K562 (cell line): ENCODE data around the gene HELZ. TPM values are rescaled to one million over a fixed set of nuclear protein-coding genes. Genes with fewer than 3 reads are reported as not detected.
A peak's percentile ranks its signal among the peaks of the same experiment; 100 is the strongest.

Experiments
- ETV5 ChIP-seq: sonication (generic); formaldehyde crosslinking; IDR thresholded peaks from 2 replicates; pipeline ENCODE4 v1.4.0; 2020; ENCODE audit warnings: low read depth, mild to moderate bottlenecking, missing genetic modification reagents
- FOXM1 ChIP-seq, 2 experiments: fragments of 450-650 bp in 1 of 2; sonication (generic) in 1 of 2; formaldehyde crosslinking in 1 of 2; IDR thresholded peaks; 2 replicates each; pipeline versions ENCODE4 v1.6.1 to v1.9.0; 2017 to 2022; ENCODE audit warnings: low read depth in 2 of 2, mild to moderate bottlenecking in 2 of 2, missing genetic modification reagents in 1 of 2, moderate library complexity in 1 of 2
- HSF4 ChIP-seq: fragments of 250-450 bp; sonication (Bioruptor Pico); IDR thresholded peaks from 2 replicates; pipeline ENCODE4 v2.1.2; 2022; ENCODE audit warnings: mild to moderate bottlenecking, moderate library complexity, borderline replicate concordance
- MYBL2 ChIP-seq, 2 experiments: fragments of 450-650 bp in 1 of 2; sonication (generic) in 1 of 2; formaldehyde crosslinking in 1 of 2; IDR thresholded peaks; 2 replicates each; pipeline versions ENCODE4 v1.6.1 to v1.8.1; 2017 to 2022; ENCODE audit warnings: borderline replicate concordance in 1 of 2, inconsistent platforms in 1 of 2, low read depth in 1 of 2, mild to moderate bottlenecking in 1 of 2, missing genetic modification reagents in 1 of 2, moderate library complexity in 1 of 2
- NCOA4 ChIP-seq: fragments of 450-650 bp; IDR thresholded peaks from 2 replicates; pipeline ENCODE4 v1.6.1; 2018; ENCODE audit warnings: mild to moderate bottlenecking; ENCODE audit not compliant: partially characterized antibody
- RCOR1 ChIP-seq, 2 experiments: IDR thresholded peaks; 2 replicates each; pipeline ENCODE4 v1.6.1; 2012; ENCODE audit warnings: low read depth in 2 of 2, low read length in 2 of 2, borderline replicate concordance in 1 of 2, improper control_type of control experiment in 1 of 2
- SETDB1 ChIP-seq: IDR thresholded peaks from one replicate; pipeline ENCODE4 v1.6.1; 2012; ENCODE audit warnings: low read length, control low read depth, inconsistent platforms
- SIRT6 ChIP-seq: IDR thresholded peaks from one replicate; pipeline ENCODE4 v1.6.1; 2012; ENCODE audit warnings: low read depth, mild to moderate bottlenecking, control low read depth, inconsistent platforms, low read length, moderate library complexity
- SP2 ChIP-seq: IDR thresholded peaks from 2 replicates; pipeline ENCODE4 v1.6.1; 2011; ENCODE audit warnings: mild to moderate bottlenecking, low read depth, low read length, moderate library complexity; ENCODE audit not compliant: poor library complexity, severe bottlenecking; ENCODE audit errors: extremely low read depth
- ZNF830 ChIP-seq: fragments of 250-450 bp; sonication (Bioruptor Pico); IDR thresholded peaks from 2 replicates; pipeline ENCODE4 v1.5.0; 2021; ENCODE audit warnings: mild to moderate bottlenecking
- polyA plus RNA-seq, 8 experiments: library from polyadenylated mRNA; depleted of rRNA in 4 of 8; stranded (reverse) in 5 of 8; unstranded in 3 of 8; fragments of >200 nt; fragmentation: Nextera tagmentation in 2 of 8; fragmentation: Illumina TruSeq in 1 of 8; extraction: Ambion mirVana in 2 of 8; extraction: Trizol in 1 of 8; gene quantifications; 2 replicates each; pipeline versions ENCODE4 v1.2.1 to v1.2.3, GENCODE V29; 2011 to 2014; ENCODE audit warnings: inconsistent platforms in 1 of 8, missing spikeins in 1 of 8
- total RNA-seq, 7 experiments: library from RNA; depleted of rRNA in 6 of 7; stranded (reverse); fragments of >200 nt in 6 of 7; fragmentation: Illumina TruSeq in 2 of 7; extraction: Trizol in 2 of 7; gene quantifications; 2 replicates each; pipeline versions ENCODE4 v1.2.1 to v1.2.3, GENCODE V29; 2011 to 2021; ENCODE audit warnings: low replicate concordance in 1 of 7
- TF ChIP-seq, protein P1 (sequence below), 2 experiments: fragments of 450-650 bp; IDR thresholded peaks; 2 replicates each; pipeline ENCODE4 v1.6.1; 2016

Gene HELZ
- total and polyA plus RNA-seq, 9 of the 15 experiments (the other 6 are each of a cell fraction or from before 2014, with no cell fraction given): 5.2 to 39.8 (median 17.3) TPM

DNA sequence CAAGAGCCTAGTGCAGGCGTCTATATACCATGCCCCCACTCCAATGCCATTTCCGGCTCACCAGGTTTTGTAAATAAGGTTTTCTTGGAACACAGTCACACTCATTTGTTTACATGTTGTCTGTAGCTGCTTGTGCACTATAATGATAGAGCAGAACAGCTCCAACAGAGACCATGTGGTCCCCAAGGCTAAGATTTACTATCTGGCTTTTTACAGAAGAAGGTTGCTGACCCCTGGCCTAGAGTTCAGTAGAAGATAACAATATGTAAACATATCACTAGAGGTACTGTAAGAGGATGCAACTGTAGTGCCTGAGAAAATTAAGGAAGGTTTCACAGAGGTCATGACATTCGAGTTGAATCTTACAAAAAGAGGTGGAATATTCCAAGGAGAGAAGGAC lies 134.4 kb downstream of the HELZ start (continued):
- TF ChIP-seq, protein P1, sequence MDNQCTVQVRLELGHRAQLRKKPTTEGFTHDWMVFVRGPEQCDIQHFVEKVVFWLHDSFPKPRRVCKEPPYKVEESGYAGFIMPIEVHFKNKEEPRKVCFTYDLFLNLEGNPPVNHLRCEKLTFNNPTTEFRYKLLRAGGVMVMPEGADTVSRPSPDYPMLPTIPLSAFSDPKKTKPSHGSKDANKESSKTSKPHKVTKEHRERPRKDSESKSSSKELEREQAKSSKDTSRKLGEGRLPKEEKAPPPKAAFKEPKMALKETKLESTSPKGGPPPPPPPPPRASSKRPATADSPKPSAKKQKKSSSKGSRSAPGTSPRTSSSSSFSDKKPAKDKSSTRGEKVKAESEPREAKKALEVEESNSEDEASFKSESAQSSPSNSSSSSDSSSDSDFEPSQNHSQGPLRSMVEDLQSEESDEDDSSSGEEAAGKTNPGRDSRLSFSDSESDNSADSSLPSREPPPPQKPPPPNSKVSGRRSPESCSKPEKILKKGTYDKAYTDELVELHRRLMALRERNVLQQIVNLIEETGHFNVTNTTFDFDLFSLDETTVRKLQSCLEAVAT (IDR thresholded peaks at IDR 0.05): no peak
- TF ChIP-seq RCOR1 (IDR thresholded peaks at IDR 0.05; ENCODE audit: borderline replicate concordance in 1 of 2, low read depth in 2 of 2, low read length in 2 of 2): peak in 1 of 2 experiments; percentile 84; a peak in 2 of 4 replicates
- no peak for TF ChIP-seq MYBL2 (IDR thresholded peaks at IDR 0.05; ENCODE audit: low read depth)
- no peak for TF ChIP-seq MYBL2 (CRISPR knock-in tag; IDR thresholded peaks at IDR 0.05; ENCODE audit: borderline replicate concordance)
- no peak for TF ChIP-seq SIRT6
- TF ChIP-seq SP2: no peak
- TF ChIP-seq ZNF830 (CRISPR knock-in tag): no peak
- no peak for TF ChIP-seq SETDB1
- TF ChIP-seq ETV5 (CRISPR knock-in tag): no peak
- no peak for TF ChIP-seq HSF4 (CRISPR knock-in tag)
- no peak for TF ChIP-seq NCOA4
- peak; percentile 19; the same call in 1 of the 2 replicates for TF ChIP-seq FOXM1 (IDR thresholded peaks at IDR 0.05; ENCODE audit: low read depth)
- no peak for TF ChIP-seq FOXM1 (CRISPR knock-in tag; IDR thresholded peaks at IDR 0.05; ENCODE audit: low read depth)
